PC-3 (cell line): ENCODE data around the gene GPATCH2L. TPM values are rescaled to one million over a fixed set of nuclear protein-coding genes. Genes with fewer than 3 reads are reported as not detected.
A peak's percentile ranks its signal among the peaks of the same experiment; 100 is the strongest.

Experiments used
- ATAC-seq: fragments of 200-7000 bp; cut with Tn5 transposase; 2 replicates; pipeline ENCODE4 v1.9.1; 2020; ENCODE audit warnings: mild to moderate bottlenecking, moderate library complexity
- Bru-seq: library from RNA; stranded (reverse); fragments of 400-500 nt; gene quantifications from one replicate; lab custom pipeline; 2021; lab: Mats Ljungman, UMichigan
- BruChase-seq, 2 experiments: library from RNA; stranded (reverse); fragments of 400-500 nt; gene quantifications; one replicate each; lab custom pipeline; 2021; lab: Mats Ljungman, UMichigan
- BruUV-seq: library from RNA; stranded (reverse); fragments of 400-500 nt; replicated peaks from 2 replicates; lab custom pipeline; 2021; lab: Mats Ljungman, UMichigan
- CTCF ChIA-PET: fragments of 300-600 bp; sonication (Branson Sonifier 250); formaldehyde crosslinking; loops from one replicate; lab custom pipeline; 2022; ENCODE audit warnings: antibody characterized with exemption; lab: Charles Lee
- POLR2A ChIA-PET: fragments of 300-600 bp; sonication (Branson Sonifier 250); formaldehyde crosslinking; loops from one replicate; lab custom pipeline; 2022; ENCODE audit warnings: antibody characterized with exemption; ENCODE audit not compliant: unreplicated experiment; lab: Charles Lee
- DNase-seq: peaks from one replicate; pipeline ENCODE4 v3.0.0-alpha.2; 2015
- H2AFZ ChIP-seq: fragments of 300-600 bp; sonication (generic); 2 replicates; pipeline ENCODE4 v1.6.0; 2016; ENCODE audit warnings: antibody characterized with exemption, low read length
- H3F3A ChIP-seq: fragments of 300-600 bp; sonication (generic); one replicate; pipeline ENCODE4 v1.6.0; 2017; ENCODE audit warnings: antibody characterized with exemption, low read length, control low read depth, mild to moderate bottlenecking; ENCODE audit not compliant: unreplicated experiment
- H3K27ac ChIP-seq: fragments of 300-600 bp; sonication (generic); 2 replicates; pipeline ENCODE4 v1.5.1; 2016; ENCODE audit warnings: mild to moderate bottlenecking, low read length
- H3K27me3 ChIP-seq: fragments of 300-600 bp; sonication (generic); 2 replicates; pipeline ENCODE4 v1.6.1; 2016; ENCODE audit warnings: low read length, mixed read lengths
- H3K36me3 ChIP-seq: fragments of 300-600 bp; sonication (generic); 2 replicates; pipeline ENCODE4 v1.6.1; 2016; ENCODE audit warnings: low read depth, mixed run types, low read length, mixed read lengths
- H3K4me1 ChIP-seq: fragments of 300-600 bp; sonication (generic); 2 replicates; pipeline ENCODE4 v1.5.1; 2016; ENCODE audit warnings: low read length; ENCODE audit not compliant: insufficient read depth
- H3K4me2 ChIP-seq: fragments of 300-600 bp; sonication (generic); 2 replicates; pipeline ENCODE4 v1.6.0; 2016; ENCODE audit warnings: low read length
- H3K4me3 ChIP-seq: fragments of 300-600 bp; sonication (generic); 2 replicates; pipeline ENCODE4 v1.5.1; 2016; ENCODE audit warnings: mild to moderate bottlenecking, low read length, mixed read lengths
- H3K79me2 ChIP-seq: fragments of 300-600 bp; sonication (generic); 2 replicates; pipeline ENCODE4 v1.6.1; 2017; ENCODE audit warnings: low read length, mixed read lengths
- H3K9ac ChIP-seq: fragments of 300-600 bp; sonication (generic); 2 replicates; pipeline ENCODE4 v1.6.0; 2016; ENCODE audit warnings: mild to moderate bottlenecking, low read length
- H3K9me2 ChIP-seq: fragments of 300-600 bp; sonication (generic); replicated peaks from 2 replicates; pipeline ENCODE4 v1.6.1; 2016; ENCODE audit warnings: mixed run types, low read length, mixed read lengths
- H3K9me3 ChIP-seq: fragments of 300-600 bp; sonication (generic); 2 replicates; pipeline ENCODE4 v1.6.1; 2016; ENCODE audit warnings: low read length, mixed read lengths
- H4K20me1 ChIP-seq: fragments of 300-600 bp; sonication (generic); 2 replicates; pipeline ENCODE4 v1.6.1; 2016; ENCODE audit warnings: low read length, mixed read lengths
- CTCF ChIP-seq: fragments of 300-600 bp; sonication (generic); conservative IDR thresholded peaks from 2 replicates; pipeline ENCODE4 v1.5.1; 2017; ENCODE audit warnings: antibody characterized with exemption, low read depth, mild to moderate bottlenecking, low read length
- EZH2 ChIP-seq: fragments of 300-600 bp; sonication (generic); IDR thresholded peaks from one replicate; pipeline ENCODE4 v1.6.1; 2017; ENCODE audit warnings: antibody characterized with exemption, mild to moderate bottlenecking, low read length; ENCODE audit not compliant: unreplicated experiment
- EZH2phosphoT487 ChIP-seq: fragments of 300-600 bp; sonication (generic); IDR thresholded peaks from 2 replicates; pipeline ENCODE4 v1.6.1; 2018; ENCODE audit warnings: mild to moderate bottlenecking, antibody characterized with exemption, low read length, borderline replicate concordance
- intact Hi-C: fragments of 100-400 bp; cut with micrococcal nuclease; formaldehyde crosslinking; loops from 2 replicates; pipeline ENCODE4 v1.9.0; 2023
- long read RNA-seq: library from polyadenylated mRNA; unstranded; transcript quantifications from one replicate; pipeline ENCODE4 v2.0.0, GENCODE V29; 2021; ENCODE audit not compliant: unreplicated experiment
- total RNA-seq: library from RNA; depleted of rRNA; stranded (reverse); fragments of >200 nt; gene quantifications from 2 replicates; pipeline ENCODE4 v1.2.3, GENCODE V29; 2014; rRNA removed

GPATCH2L gene
- total RNA-seq: 43.5 and 46.0 TPM in 2 replicates
- Bru-seq, nascent RNA: percentile 92 among the genes with signal in this experiment
- BruChase-seq, experiment 1, labeled RNA remaining after a 6-hour chase: percentile 90 among the genes with signal in this experiment
- percentile 94 among the genes with signal in this experiment for BruChase-seq, experiment 2, labeled RNA remaining after a 2-hour chase
- long read RNA-seq, full-length matches to known transcripts: 7 of 34 reads
- long read RNA-seq, partial matches to known transcripts: 8 of 34 reads
- long read RNA-seq, other reads (novel, unspliced or antisense): 19 of 34 reads

DNA sequence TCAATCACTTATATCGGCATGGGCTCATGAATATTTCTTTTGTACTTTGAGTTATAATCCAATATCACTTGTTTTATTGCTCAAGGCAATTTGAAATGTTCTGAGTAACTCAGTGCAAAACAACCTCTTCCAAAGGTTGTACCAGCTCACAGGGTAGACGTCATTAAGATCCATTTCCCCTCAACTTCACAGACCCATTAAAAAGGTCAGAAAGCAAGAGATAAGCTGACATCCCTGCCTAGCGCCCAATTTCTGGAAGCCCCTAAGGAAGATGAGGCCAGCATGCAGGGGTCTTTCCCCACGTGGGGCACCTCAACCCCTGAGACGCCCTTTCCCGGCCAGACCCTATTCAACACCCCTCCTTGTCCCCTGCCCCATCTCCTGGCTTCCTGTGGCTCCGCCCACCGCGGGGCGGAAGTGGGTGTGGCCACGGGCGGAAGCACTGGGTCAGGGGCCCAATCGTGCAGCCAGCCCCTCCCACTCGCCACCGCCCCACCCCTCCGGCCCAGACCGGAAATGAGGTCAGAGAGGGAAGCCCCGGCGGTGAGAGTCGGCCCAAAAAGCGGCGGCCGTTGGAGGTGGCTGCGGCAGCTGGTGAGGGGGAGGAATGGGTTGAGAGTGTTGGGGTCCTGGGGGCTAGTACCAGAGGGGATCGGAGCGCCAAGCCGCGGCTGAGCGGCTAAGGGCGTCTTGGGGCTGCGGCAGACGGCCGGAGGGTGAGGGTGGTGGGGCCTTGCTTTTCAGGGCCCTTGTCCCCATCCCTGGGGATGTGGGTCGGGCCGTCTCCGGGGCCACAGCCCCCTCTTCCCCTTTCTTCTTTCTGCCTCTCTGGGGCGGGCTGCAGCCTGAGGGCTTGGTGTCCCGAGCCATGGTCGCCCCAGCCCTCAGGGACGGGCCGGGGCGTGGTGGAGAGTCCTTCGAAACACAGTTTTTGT, at the start of gene GPATCH2L:
GPATCH2L (plus strand) TSS at position 525 of the 935 bp plus-strand sequence. CDS start 2,442 bp downstream, outside the sequence.
- peaks cover 46% of the 10 kb centered on the region for H3K4me1 ChIP-seq

GRCh38 chr14:76104802-76105355, 46.8 kb upstream of the GPATCH2L start:
- BruUV-seq: no TSS peak
- no peak overlapping the region for H3K9ac ChIP-seq
- H3K9me3 ChIP-seq: no peaks in the 10 kb centered on the region
- TF ChIP-seq EZH2 (no peak), CTCF (no peak), EZH2phosphoT487 (no peak)
- DNase-seq (no peak), ATAC-seq (no peak)
- intact Hi-C loops: no loop called here
- H3K4me3 ChIP-seq: no peak overlapping the region
- no peaks in the 10 kb centered on the region for H3K36me3 ChIP-seq
- H3K79me2 ChIP-seq: no peaks in the 10 kb centered on the region
- H3F3A ChIP-seq: no peaks in the 10 kb centered on the region
- no peak overlapping the region for H3K4me2 ChIP-seq
- H4K20me1 ChIP-seq: no peaks in the 10 kb centered on the region
- H3K4me1 ChIP-seq: no peaks in the 10 kb centered on the region
- H2AFZ ChIP-seq: no peak overlapping the region
- no peak overlapping the region for H3K27ac ChIP-seq
- no peaks in the 10 kb centered on the region for H3K9me2 ChIP-seq
- ChIA-PET CTCF (no interaction called here), POLR2A (no interaction called here)
- peaks cover 4% of the 10 kb centered on the region; the same call in 1 of the 2 replicates for H3K27me3 ChIP-seq

More for the DNA sequence above, at the start of gene GPATCH2L:
- Histone ChIP-seq H3F3A (no peaks in the 10 kb centered on the region), H3K9me2 (no peaks in the 10 kb centered on the region), H3K27me3 (no peaks in the 10 kb centered on the region), H3K4me2 (peak within 1 kb of the TSS; percentile 91), H4K20me1 (peaks cover 42% of the 10 kb centered on the region), H3K79me2 (peaks cover 49% of the 10 kb centered on the region), H3K9me3 (no peaks in the 10 kb centered on the region), H3K4me3 (peak within 1 kb of the TSS; percentile 98), H3K9ac (peak within 1 kb of the TSS; percentile 99), H2AFZ (peak within 1 kb of the TSS; percentile 75), H3K36me3 (peaks cover 19% of the 10 kb centered on the region), H3K27ac (peak within 1 kb of the TSS; percentile 89)
- ChIA-PET CTCF (no interaction called here), POLR2A (interaction anchor here (0.6 kb wide), 1 partner anchor 48 kb away, joined by 4 read pairs; no protein-coding TSS in a partner anchor)
- BruUV-seq: TSS peak; percentile 50
- intact Hi-C loops: loop anchor here (5.0 kb wide), 1 partner anchor 51 kb away; no protein-coding TSS in a partner anchor
- no peak for TF ChIP-seq EZH2
- no peak for TF ChIP-seq EZH2phosphoT487
- TF ChIP-seq CTCF: no peak
- ATAC-seq (peak; percentile 87), DNase-seq (peak; percentile 92)
